Vagina (tissue), 2 donors: ENCODE data around the gene CORIN. TPM values are rescaled to one million over a fixed set of nuclear protein-coding genes. Genes with fewer than 3 reads are reported as not detected.

Experiments used
- DNase-seq, 2 donors: peaks; one replicate each; pipeline ENCODE4 v3.0.0-alpha.2; 2017; ENCODE audit errors: extremely low spot score in 2 of 2
- H3K27ac ChIP-seq: fragments of 200-600 bp; sonication (generic); one replicate; pipeline ENCODE4 v1.5.1; 2019
- H3K27me3 ChIP-seq: fragments of 200-600 bp; sonication (generic); one replicate; pipeline ENCODE4 v1.5.1; 2019
- H3K36me3 ChIP-seq, 2 donors: fragments of 200-600 bp; sonication (generic); one replicate each; pipeline ENCODE4 v1.5.1; 2017 to 2019
- H3K4me1 ChIP-seq: fragments of 200-600 bp; sonication (generic); one replicate; pipeline ENCODE4 v1.5.1; 2019
- H3K4me3 ChIP-seq, 2 donors: fragments of 200-600 bp; sonication (generic); 1 replicate in 1 of 2; 2 replicates in 1 of 2; pipeline ENCODE4 v1.5.1; 2016 to 2019
- H3K9me3 ChIP-seq: fragments of 200-600 bp; sonication (generic); one replicate; pipeline ENCODE4 v1.5.1; 2019
- POLR2A ChIP-seq, 2 donors: fragments of 450-650 bp; IDR thresholded peaks; one replicate each; pipeline ENCODE4 v1.6.1; 2017; ENCODE audit warnings: antibody characterized with exemption in 2 of 2, mild to moderate bottlenecking in 2 of 2, moderate library complexity in 2 of 2
- POLR2AphosphoS5 ChIP-seq, 2 donors: sonication (generic); formaldehyde crosslinking; IDR thresholded peaks; one replicate each; pipeline ENCODE4 v1.9.0; 2017; ENCODE audit warnings: antibody characterized with exemption in 2 of 2, mild to moderate bottlenecking in 2 of 2, low read depth in 1 of 2; ENCODE audit not compliant: insufficient read depth in 1 of 2
- intact Hi-C: fragments of 100-400 bp; cut with DNase I; formaldehyde crosslinking; loops from one replicate; pipeline ENCODE4 v1.15.1; 2023
- total RNA-seq: library from RNA; depleted of rRNA; stranded (reverse); fragments of >200 nt; gene quantifications from one replicate; pipeline ENCODE4 v1.2.3, GENCODE V29; 2016
- TF ChIP-seq, protein P1 (sequence below), 3 experiments: fragments of 450-650 bp in 2 of 3; fragments of 200-600 bp in 1 of 3; sonication (generic) in 1 of 3; IDR thresholded peaks; one replicate each; pipeline ENCODE4 v1.5.1; 2017 to 2019; ENCODE audit warnings: antibody characterized with exemption in 3 of 3, mild to moderate bottlenecking in 2 of 3, moderate library complexity in 2 of 3

CORIN gene
- total RNA-seq, 1 donor from 2014 or later = 5.4 TPM

DNA sequence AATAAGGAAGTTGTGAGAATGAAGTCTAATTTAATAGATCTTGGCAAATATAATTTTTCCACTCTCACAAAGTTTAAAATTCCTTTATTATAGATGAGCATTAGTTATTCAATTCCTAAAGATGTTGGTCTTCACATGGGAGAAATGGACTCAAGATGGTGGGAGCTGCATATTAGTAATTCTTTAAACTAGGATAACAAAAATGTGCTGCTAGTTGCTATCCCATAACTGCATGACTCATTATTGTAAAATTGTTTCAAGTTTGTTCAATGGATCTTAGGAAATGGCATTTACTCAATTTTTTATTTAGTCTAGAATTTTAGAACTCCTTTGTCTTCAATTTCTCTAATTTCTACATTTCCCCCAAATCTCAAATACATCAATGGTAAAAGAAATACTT, 197.0 kb downstream of the CORIN start:
- H3K4me1 ChIP-seq = peaks cover 7% of the 10 kb centered on the region
- no peak overlapping the region for H3K27ac ChIP-seq
- H3K36me3 ChIP-seq = no peaks in the 10 kb centered on the region
- H3K9me3 ChIP-seq = no peaks in the 10 kb centered on the region
- intact Hi-C loops = no loop called here
- H3K4me3 ChIP-seq = no peak overlapping the region
- no peaks in the 10 kb centered on the region for H3K27me3 ChIP-seq
- DNase-seq = no peak
- TF ChIP-seq POLR2AphosphoS5 (IDR thresholded peaks at IDR 0.05; ENCODE audit: insufficient read depth in 1 of 2, low read depth in 1 of 2) (no peak), POLR2A (IDR thresholded peaks at IDR 0.05) (no peak)
- TF ChIP-seq, protein P1, sequence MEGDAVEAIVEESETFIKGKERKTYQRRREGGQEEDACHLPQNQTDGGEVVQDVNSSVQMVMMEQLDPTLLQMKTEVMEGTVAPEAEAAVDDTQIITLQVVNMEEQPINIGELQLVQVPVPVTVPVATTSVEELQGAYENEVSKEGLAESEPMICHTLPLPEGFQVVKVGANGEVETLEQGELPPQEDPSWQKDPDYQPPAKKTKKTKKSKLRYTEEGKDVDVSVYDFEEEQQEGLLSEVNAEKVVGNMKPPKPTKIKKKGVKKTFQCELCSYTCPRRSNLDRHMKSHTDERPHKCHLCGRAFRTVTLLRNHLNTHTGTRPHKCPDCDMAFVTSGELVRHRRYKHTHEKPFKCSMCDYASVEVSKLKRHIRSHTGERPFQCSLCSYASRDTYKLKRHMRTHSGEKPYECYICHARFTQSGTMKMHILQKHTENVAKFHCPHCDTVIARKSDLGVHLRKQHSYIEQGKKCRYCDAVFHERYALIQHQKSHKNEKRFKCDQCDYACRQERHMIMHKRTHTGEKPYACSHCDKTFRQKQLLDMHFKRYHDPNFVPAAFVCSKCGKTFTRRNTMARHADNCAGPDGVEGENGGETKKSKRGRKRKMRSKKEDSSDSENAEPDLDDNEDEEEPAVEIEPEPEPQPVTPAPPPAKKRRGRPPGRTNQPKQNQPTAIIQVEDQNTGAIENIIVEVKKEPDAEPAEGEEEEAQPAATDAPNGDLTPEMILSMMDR (IDR thresholded peaks at IDR 0.05) = no peak

DNA sequence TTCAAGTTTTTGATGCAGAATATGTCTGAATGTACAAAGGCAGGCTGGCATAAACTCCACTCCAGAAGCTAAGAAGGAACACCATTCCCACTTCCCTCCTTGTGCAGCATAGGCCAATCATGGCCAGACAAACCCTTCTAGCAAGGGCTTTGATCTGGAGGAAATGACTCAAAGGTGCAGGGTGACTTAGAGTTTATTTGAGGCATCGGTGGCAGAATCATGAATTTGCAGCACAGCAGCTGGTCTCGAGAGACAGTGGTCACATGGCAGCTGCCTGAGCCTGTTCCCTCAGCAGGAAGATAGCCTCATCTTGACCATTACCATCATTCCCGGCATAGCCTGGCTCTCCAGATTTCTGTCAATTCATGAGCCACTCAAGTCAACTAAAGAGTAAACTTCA, 198.3 kb downstream of the CORIN start:
- Histone ChIP-seq H3K4me1 (peaks cover 7% of the 10 kb centered on the region), H3K9me3 (no peaks in the 10 kb centered on the region), H3K27me3 (no peaks in the 10 kb centered on the region), H3K4me3 (no peak overlapping the region), H3K36me3 (no peaks in the 10 kb centered on the region), H3K27ac (no peak overlapping the region)
- no peak for DNase-seq
- TF ChIP-seq POLR2A (IDR thresholded peaks at IDR 0.05) = no peak
- TF ChIP-seq, protein P1 (IDR thresholded peaks at IDR 0.05) = no peak
- no peak for TF ChIP-seq POLR2AphosphoS5 (IDR thresholded peaks at IDR 0.05; ENCODE audit: insufficient read depth in 1 of 2, low read depth in 1 of 2)
- intact Hi-C loops = no loop called here

DNA sequence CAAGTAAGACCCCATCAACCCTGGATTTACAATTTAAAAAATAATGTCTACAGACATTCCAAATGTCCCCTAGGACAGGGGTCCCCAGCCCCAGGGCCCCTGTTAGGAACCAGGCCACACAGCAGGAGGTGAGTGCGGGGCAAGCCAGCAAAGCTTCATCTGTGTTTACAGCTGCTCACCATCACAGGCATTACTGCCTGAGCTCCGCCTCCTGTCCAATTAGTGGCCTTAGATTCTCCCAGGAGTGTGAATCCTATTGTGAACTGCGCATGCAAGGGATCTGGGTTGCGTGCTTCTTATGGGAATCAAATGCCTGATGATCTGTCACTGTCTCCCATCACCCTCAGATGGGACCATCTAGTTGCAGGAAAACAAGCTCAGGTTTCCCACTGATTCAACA, 206.7 kb downstream of the CORIN start:
- H3K4me3 ChIP-seq = no peak overlapping the region
- H3K27ac ChIP-seq = peak overlapping the region; percentile 60
- no peaks in the 10 kb centered on the region for H3K4me1 ChIP-seq
- H3K36me3 ChIP-seq = no peaks in the 10 kb centered on the region
- intact Hi-C loops = no loop called here
- H3K27me3 ChIP-seq = no peaks in the 10 kb centered on the region
- DNase-seq = no peak
- no peaks in the 10 kb centered on the region for H3K9me3 ChIP-seq
- TF ChIP-seq, protein P1 (IDR thresholded peaks at IDR 0.05) = no peak
- no peak for TF ChIP-seq POLR2A (IDR thresholded peaks at IDR 0.05)
- TF ChIP-seq POLR2AphosphoS5 (IDR thresholded peaks at IDR 0.05; ENCODE audit: insufficient read depth in 1 of 2, low read depth in 1 of 2) = no peak

DNA sequence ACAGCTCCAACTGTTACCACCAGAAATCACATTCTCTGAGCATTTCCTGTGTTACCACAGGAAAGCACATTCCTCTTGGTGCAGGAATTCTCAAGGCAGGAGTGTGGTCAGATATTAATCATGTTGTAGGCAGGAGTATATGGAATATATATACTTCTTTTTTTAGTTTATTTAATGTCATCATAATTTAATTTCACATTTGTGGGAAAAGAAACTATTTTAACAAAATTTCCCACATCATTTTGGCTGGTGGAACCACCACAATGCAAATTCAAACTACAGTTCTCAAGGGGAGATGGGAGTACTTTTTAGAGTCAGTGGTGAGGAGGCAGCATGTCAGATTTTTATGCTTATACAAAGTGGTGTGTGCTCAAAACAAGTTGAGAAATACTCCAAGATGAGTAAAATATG, 213.8 kb downstream of the CORIN start:
- intact Hi-C loops = no loop called here
- no peak for TF ChIP-seq POLR2A (IDR thresholded peaks at IDR 0.05)
- TF ChIP-seq POLR2AphosphoS5 (IDR thresholded peaks at IDR 0.05; ENCODE audit: insufficient read depth in 1 of 2, low read depth in 1 of 2) = no peak
- TF ChIP-seq, protein P1 (IDR thresholded peaks at IDR 0.05) = no peak
- DNase-seq = no peak
- no peaks in the 10 kb centered on the region for H3K27me3 ChIP-seq
- no peak overlapping the region for H3K27ac ChIP-seq
- H3K4me3 ChIP-seq = no peak overlapping the region
- no peaks in the 10 kb centered on the region for H3K9me3 ChIP-seq
- no peaks in the 10 kb centered on the region for H3K4me1 ChIP-seq
- H3K36me3 ChIP-seq = no peaks in the 10 kb centered on the region

DNA sequence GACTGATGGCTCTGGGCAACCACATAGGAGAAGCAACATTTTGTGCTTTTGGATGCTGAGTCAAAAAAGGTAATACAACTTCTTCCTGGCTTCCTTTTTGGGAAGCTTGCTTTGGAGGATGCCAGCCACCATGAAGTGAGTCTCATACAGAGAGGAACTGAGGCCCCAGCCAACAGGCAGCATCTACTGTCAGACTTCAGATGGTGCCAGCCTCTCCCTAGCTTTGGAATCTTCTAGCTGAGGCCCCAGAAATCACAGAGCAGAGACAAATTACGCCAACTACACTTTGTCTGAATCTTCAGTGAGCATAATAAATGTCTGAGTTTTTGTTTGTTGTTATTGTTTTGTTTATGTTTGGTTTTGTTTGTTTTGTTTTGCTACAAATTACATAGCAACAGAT, 216.7 kb downstream of the CORIN start:
- Histone ChIP-seq H3K4me3 (no peak overlapping the region), H3K27ac (no peak overlapping the region), H3K27me3 (no peaks in the 10 kb centered on the region), H3K36me3 (no peaks in the 10 kb centered on the region), H3K4me1 (no peaks in the 10 kb centered on the region), H3K9me3 (no peaks in the 10 kb centered on the region)
- TF ChIP-seq POLR2A (IDR thresholded peaks at IDR 0.05) = no peak
- TF ChIP-seq, protein P1 (IDR thresholded peaks at IDR 0.05) = no peak
- DNase-seq = no peak
- intact Hi-C loops = no loop called here
